ENCODE measurements around the gene CFAP74. TPM values are rescaled to one million over a fixed set of nuclear protein-coding genes. Genes with fewer than 3 reads are reported as not detected.

Gene CFAP74
- total RNA-seq, 1 experiment from 2014 or later = not detected

GRCh38 chr1:1959840-1960479 is 43.6 kb downstream of the CFAP74 start:
- DNase-seq (peak; percentile 98), ATAC-seq (peak; percentile 95)
- POLR2A ChIA-PET (ENCODE audit: unreplicated experiment) = interaction anchor here (0.6 kb wide), 1 partner anchor 44 kb away, joined by 6 read pairs; no protein-coding TSS in a partner anchor
- Histone ChIP-seq H3K9me2 (replicated peaks; ENCODE audit: low read length) (no peaks in the 10 kb centered on the region), H3K4me3 (ENCODE audit: low read length) (peak overlapping the region; percentile 60), H3K9ac (ENCODE audit: low read length) (no peak overlapping the region), H3K27ac (ENCODE audit: low read length) (no peak overlapping the region), H4K20me1 (ENCODE audit: low read length) (no peaks in the 10 kb centered on the region), H3F3A (ENCODE audit: low read length, unreplicated experiment) (no peaks in the 10 kb centered on the region), H2AFZ (ENCODE audit: low read length) (peak overlapping the region; percentile 82), H3K9me3 (ENCODE audit: low read length) (no peaks in the 10 kb centered on the region), H3K27me3 (ENCODE audit: low read length) (peaks cover 3% of the 10 kb centered on the region), H3K36me3 (ENCODE audit: low read depth, low read length) (no peaks in the 10 kb centered on the region), H3K79me2 (ENCODE audit: low read length) (no peaks in the 10 kb centered on the region), H3K4me2 (ENCODE audit: low read length) (peak overlapping the region; percentile 90), H3K4me1 (ENCODE audit: insufficient read depth, low read length) (peaks cover 12% of the 10 kb centered on the region; the same call in 1 of the 2 replicates)
- intact Hi-C loops (cut with micrococcal nuclease) = loop anchor here (1.0 kb wide), 1 partner anchor 86 kb away; no protein-coding TSS in a partner anchor
- CTCF ChIA-PET = interaction anchor here (0.6 to 3.4 kb wide), 8 partner anchors 12 to 180 kb away, joined by 3 to 34 read pairs (median 4); no protein-coding TSS in a partner anchor
- BruUV-seq (replicated peaks) = no TSS peak
- TF ChIP-seq EZH2 (IDR thresholded peaks at IDR 0.05; ENCODE audit: low read length, unreplicated experiment) (no peak), EZH2phosphoT487 (IDR thresholded peaks at IDR 0.05; ENCODE audit: borderline replicate concordance, low read length) (no peak), CTCF (conservative IDR thresholded peaks at IDR 0.05; ENCODE audit: low read depth, low read length) (peak; percentile 100)

DNA sequence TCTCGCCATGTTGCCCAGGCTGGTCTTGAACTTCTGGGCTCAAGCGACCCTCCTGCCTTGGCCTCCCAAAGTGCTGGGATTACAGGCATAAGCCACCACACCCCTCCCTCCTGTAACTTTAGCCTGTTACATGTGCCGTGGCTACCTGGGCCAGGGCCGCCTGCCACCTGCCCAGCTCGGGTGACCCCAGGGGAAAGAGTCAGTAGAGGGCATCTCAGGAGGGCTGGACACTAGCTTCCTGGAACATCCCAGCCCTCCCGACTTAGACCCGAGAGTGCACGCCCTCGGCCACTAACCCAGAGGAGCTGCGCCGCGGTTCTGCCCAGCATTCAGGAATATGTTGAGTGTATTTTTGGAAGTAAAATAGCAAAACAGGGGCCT is 44.1 kb downstream of the CFAP74 start:
- BruUV-seq (replicated peaks) = no TSS peak
- Histone ChIP-seq H3K9me3 (ENCODE audit: low read length) (no peaks in the 10 kb centered on the region), H4K20me1 (ENCODE audit: low read length) (no peaks in the 10 kb centered on the region), H3K4me1 (ENCODE audit: insufficient read depth, low read length) (peaks cover 12% of the 10 kb centered on the region; the same call in 1 of the 2 replicates), H3K9me2 (replicated peaks; ENCODE audit: low read length) (no peaks in the 10 kb centered on the region), H3K79me2 (ENCODE audit: low read length) (no peaks in the 10 kb centered on the region), H3K4me2 (ENCODE audit: low read length) (peak overlapping the region; percentile 90), H3K4me3 (ENCODE audit: low read length) (peak overlapping the region; percentile 60), H3K27ac (ENCODE audit: low read length) (no peak overlapping the region), H3F3A (ENCODE audit: low read length, unreplicated experiment) (no peaks in the 10 kb centered on the region), H3K27me3 (ENCODE audit: low read length) (no peaks in the 10 kb centered on the region), H3K36me3 (ENCODE audit: low read depth, low read length) (no peaks in the 10 kb centered on the region), H2AFZ (ENCODE audit: low read length) (peak overlapping the region; percentile 82), H3K9ac (ENCODE audit: low read length) (no peak overlapping the region)
- intact Hi-C loops (cut with micrococcal nuclease) = no loop called here
- DNase-seq (no peak), ATAC-seq (no peak)
- TF ChIP-seq EZH2 (IDR thresholded peaks at IDR 0.05; ENCODE audit: low read length, unreplicated experiment) = no peak
- no peak for TF ChIP-seq CTCF (conservative IDR thresholded peaks at IDR 0.05; ENCODE audit: low read depth, low read length)
- no peak for TF ChIP-seq EZH2phosphoT487 (IDR thresholded peaks at IDR 0.05; ENCODE audit: borderline replicate concordance, low read length)
- ChIA-PET POLR2A (ENCODE audit: unreplicated experiment) (no interaction called here), CTCF (interaction anchor here (3.4 kb wide), 1 partner anchor 85 kb away, joined by 34 read pairs; no protein-coding TSS in a partner anchor)

GRCh38 chr1:1958071-1958541 is 45.5 kb downstream of the CFAP74 start:
- H3K4me3 ChIP-seq (ENCODE audit: low read length) = no peak overlapping the region
- no peaks in the 10 kb centered on the region for H3K9me2 ChIP-seq (replicated peaks; ENCODE audit: low read length)
- no peaks in the 10 kb centered on the region for H3K27me3 ChIP-seq (ENCODE audit: low read length)
- DNase-seq (no peak), ATAC-seq (no peak)
- no peak for TF ChIP-seq CTCF (conservative IDR thresholded peaks at IDR 0.05; ENCODE audit: low read depth, low read length)
- no peak for TF ChIP-seq EZH2 (IDR thresholded peaks at IDR 0.05; ENCODE audit: low read length, unreplicated experiment)
- TF ChIP-seq EZH2phosphoT487 (IDR thresholded peaks at IDR 0.05; ENCODE audit: borderline replicate concordance, low read length) = no peak
- intact Hi-C loops (cut with micrococcal nuclease) = no loop called here
- ChIA-PET POLR2A (ENCODE audit: unreplicated experiment) (no interaction called here), CTCF (no interaction called here)
- H3K9me3 ChIP-seq (ENCODE audit: low read length) = no peaks in the 10 kb centered on the region
- H3K79me2 ChIP-seq (ENCODE audit: low read length) = no peaks in the 10 kb centered on the region
- no peak overlapping the region for H3K4me2 ChIP-seq (ENCODE audit: low read length)
- BruUV-seq (replicated peaks) = no TSS peak
- H3F3A ChIP-seq (ENCODE audit: low read length, unreplicated experiment) = no peaks in the 10 kb centered on the region
- peaks cover 12% of the 10 kb centered on the region; the same call in 1 of the 2 replicates for H3K4me1 ChIP-seq (ENCODE audit: insufficient read depth, low read length)
- no peaks in the 10 kb centered on the region for H4K20me1 ChIP-seq (ENCODE audit: low read length)
- no peaks in the 10 kb centered on the region for H3K36me3 ChIP-seq (ENCODE audit: low read depth, low read length)
- H3K27ac ChIP-seq (ENCODE audit: low read length) = no peak overlapping the region
- no peak overlapping the region for H3K9ac ChIP-seq (ENCODE audit: low read length)
- no peak overlapping the region for H2AFZ ChIP-seq (ENCODE audit: low read length)

All from PC-3 (cell line).